ENCODE data around the gene EXOC3L4. TPM values are rescaled to one million over a fixed set of nuclear protein-coding genes. Genes with fewer than 3 reads are reported as not detected.
"Not testable (repeated sequence)": the region's sequence is repeated elsewhere in the genome, so short reads cannot be mapped to it uniquely, and the experiment has no call there.

Gene EXOC3L4
- total and polyA plus RNA-seq, 8 donors: 0.63 to 8.9 (median 1.3) TPM

- Histone ChIP-seq H3K36me3 (no peaks in the 10 kb centered on the region), H3K27ac (peak overlapping the region in 2 of 4 donors; percentile 12 to 69), H3K9me3 (no peaks in the 10 kb centered on the region), H3K27me3 (no peaks in the 10 kb centered on the region), H3K4me1 (peaks cover 15 to 19% (median 19%) of the 10 kb centered on the region in 3 donors), H3K4me3 (no peak overlapping the region)
- ATAC-seq (peak in 2 of 4 donors; percentile 5 to 21), DNase-seq (peak in 1 of 6 donors; percentile 28), FAIRE-seq (no peak)
- no peak for TF ChIP-seq CTCF (IDR thresholded peaks at IDR 0.05)
- WGBS, 2 donors: 63 to 66% methylated on average over 11 of the region's 11 CpGs
- intact Hi-C loops (cut with DNase I): no loop called here
Measured at GRCh38 chr14:103112400-103113243, 18.1 kb downstream of the EXOC3L4 start.

DNA sequence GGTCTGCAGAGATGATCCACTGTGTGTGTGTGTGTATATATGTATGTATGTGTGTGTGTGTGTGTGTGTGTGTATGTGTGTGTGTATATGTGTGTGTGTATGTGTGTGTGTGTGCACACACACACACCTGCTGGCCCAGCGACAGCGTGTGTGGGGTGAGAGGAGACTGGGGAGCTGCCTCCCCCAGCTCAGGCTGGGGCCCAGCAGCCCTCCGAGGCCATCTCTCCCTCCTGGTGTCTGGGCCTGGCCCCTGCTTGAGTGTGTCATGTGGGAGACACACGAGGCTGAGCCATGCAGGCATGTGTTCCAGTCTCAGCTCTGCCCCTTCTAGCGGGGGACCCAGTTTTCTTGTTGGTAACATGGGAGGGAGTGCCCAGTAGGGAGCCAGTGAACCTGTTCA is 18.8 kb downstream of the EXOC3L4 start:
- WGBS, 2 donors: 85 to 93% methylated on average over 5 of the region's 5 CpGs
- TF ChIP-seq CTCF (IDR thresholded peaks at IDR 0.05): no peak
- Histone ChIP-seq H3K27me3 (no peaks in the 10 kb centered on the region), H3K4me3 (no peak overlapping the region), H3K27ac (no peak overlapping the region), H3K36me3 (no peaks in the 10 kb centered on the region), H3K4me1 (peaks cover 15 to 20% (median 19%) of the 10 kb centered on the region in 3 donors), H3K9me3 (no peaks in the 10 kb centered on the region)
- ATAC-seq (no peak), DNase-seq (peak in 1 of 6 donors; percentile 12), FAIRE-seq (no peak)
- intact Hi-C loops (cut with DNase I): no loop called here

- peaks cover 15 to 24% (median 19%) of the 10 kb centered on the region in 3 donors for H3K4me1 ChIP-seq
- no peak for TF ChIP-seq CTCF (IDR thresholded peaks at IDR 0.05)
- 84 to 88% methylated on average over 13 of the region's 13 CpGs for WGBS, 2 donors
- no peak for FAIRE-seq
- H3K36me3 ChIP-seq: no peaks in the 10 kb centered on the region
- H3K27ac ChIP-seq: no peak overlapping the region
- no peaks in the 10 kb centered on the region for H3K27me3 ChIP-seq
- no peak overlapping the region for H3K4me3 ChIP-seq
- ATAC-seq: no peak
- intact Hi-C loops (cut with DNase I): no loop called here
- H3K9me3 ChIP-seq: no peaks in the 10 kb centered on the region
- peak in 1 of 6 donors; percentile 22 for DNase-seq
Measured at GRCh38 chr14:103113774-103114173, 19.2 kb downstream of the EXOC3L4 start.

GRCh38 chr14:103115086-103115679 is 20.7 kb downstream of the EXOC3L4 start:
- peak; percentile 53 for FAIRE-seq
- intact Hi-C loops (cut with DNase I); DNase-seq; H3K27me3 ChIP-seq; H3K4me3 ChIP-seq; ATAC-seq; H3K36me3 ChIP-seq; H3K9me3 ChIP-seq: not testable (repeated sequence)
- H3K4me1 ChIP-seq: peaks cover 15 to 25% (median 19%) of the 10 kb centered on the region in 3 donors
- 80 to 83% methylated on average over 12 of the region's 12 CpGs for WGBS, 2 donors
- peak overlapping the region in 1 of 4 donors; percentile 28 for H3K27ac ChIP-seq

GRCh38 chr14:103115845-103116572 is 21.5 kb downstream of the EXOC3L4 start:
- H3K36me3 ChIP-seq: no peaks in the 10 kb centered on the region
- H3K4me3 ChIP-seq: no peak overlapping the region
- DNase-seq (peak in 1 of 6 donors; percentile 26), ATAC-seq (no peak), FAIRE-seq (no peak)
- 80 to 88% methylated on average over 10 of the region's 10 CpGs for WGBS, 2 donors
- H3K9me3 ChIP-seq: no peaks in the 10 kb centered on the region
- intact Hi-C loops (cut with DNase I): no loop called here
- no peak overlapping the region for H3K27ac ChIP-seq
- H3K4me1 ChIP-seq: peaks cover 7 to 25% (median 11%) of the 10 kb centered on the region in 3 donors
- H3K27me3 ChIP-seq: no peaks in the 10 kb centered on the region
- no peak for TF ChIP-seq CTCF (IDR thresholded peaks at IDR 0.05)

Data from pancreas (tissue), 10 donors.